Mesangial cell (primary cell): Measurements from ENCODE around the gene PNO1. TPM values are rescaled to one million over a fixed set of nuclear protein-coding genes. Genes with fewer than 3 reads are reported as not detected.

Experiments
- total RNA-seq: library from RNA; depleted of rRNA; stranded (reverse); fragments of >200 nt; gene quantifications from 2 replicates; pipeline ENCODE4 v1.2.3, GENCODE V29; 2015

Gene PNO1
- total RNA-seq, result 8.6 and 17.6 TPM in 2 replicates

DNA sequence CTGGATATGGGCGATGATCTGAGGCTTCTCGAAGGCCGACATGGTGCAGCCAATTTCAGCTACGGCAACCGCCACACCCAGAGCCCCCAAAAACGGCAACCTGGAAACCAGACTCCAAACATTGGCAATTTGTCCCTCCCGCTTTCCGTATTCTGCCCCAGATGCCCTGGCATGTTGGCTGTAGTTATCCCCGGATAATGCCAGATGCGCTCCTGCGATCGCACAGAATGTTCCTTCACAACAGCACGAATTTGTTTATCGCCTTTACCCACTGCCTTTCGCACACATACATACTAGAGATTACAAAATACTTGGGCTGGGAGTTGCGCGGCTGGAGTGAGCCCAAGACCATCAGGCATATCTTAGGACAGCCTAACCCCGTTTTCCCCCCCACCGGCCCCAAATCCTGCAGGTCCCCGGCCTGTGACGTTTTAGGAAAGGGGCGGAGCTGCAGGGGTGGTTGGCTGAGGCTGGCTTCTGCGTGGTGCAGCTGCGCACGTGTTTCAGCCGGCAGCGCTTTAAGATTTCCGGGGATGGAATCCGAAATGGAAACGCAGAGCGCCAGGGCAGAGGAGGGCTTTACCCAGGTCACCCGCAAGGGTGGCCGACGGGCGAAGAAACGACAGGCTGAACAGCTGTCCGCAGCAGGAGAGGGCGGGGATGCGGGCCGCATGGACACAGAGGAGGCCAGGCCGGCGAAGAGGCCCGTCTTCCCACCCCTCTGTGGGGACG lies at the start of gene PNO1:
PNO1 (plus strand) TSS at position 487 of the 732 bp plus-strand sequence; CDS start at position 534, 47 bp downstream.

Other genes with a start within 250 kb of the PNO1 start
- 11.2 and 15.2 TPM in 2 replicates for gene C1D, start 94.9 kb upstream of the PNO1 start, total RNA-seq
- 15.1 and 18.6 TPM in 2 replicates for gene PPP3R1, start 94.6 kb downstream of the PNO1 start, total RNA-seq
- 15.1 and 38.0 TPM in 2 replicates for gene CNRIP1, start 162.1 kb downstream of the PNO1 start, total RNA-seq
- under 0.01 TPM in 1 of 2 replicates, not detected in the other for gene PLEK, start 207.4 kb downstream of the PNO1 start, total RNA-seq